Nephron progenitor cell (in vitro differentiated cells): ENCODE measurements around the gene CNTN5.

Experiments
- DNase-seq: peaks from one replicate; pipeline ENCODE4 v3.0.0; 2021
- H3K27ac Mint-ChIP-seq: 2 replicates; pipeline ENCODE4 v1.8.0; 2021; ENCODE audit warnings: mild to moderate bottlenecking, moderate library complexity, mixed read lengths
- H3K27me3 Mint-ChIP-seq: 2 replicates; pipeline ENCODE4 v1.8.0; 2021; ENCODE audit warnings: mild to moderate bottlenecking, low read depth, mixed read lengths; ENCODE audit not compliant: poor library complexity
- H3K36me3 Mint-ChIP-seq: 2 replicates; pipeline ENCODE4 v1.8.0; 2021; ENCODE audit warnings: low read depth, mixed read lengths
- H3K4me1 Mint-ChIP-seq: 2 replicates; pipeline ENCODE4 v1.8.0; 2021; ENCODE audit warnings: mixed read lengths
- H3K4me3 Mint-ChIP-seq: 2 replicates; pipeline ENCODE4 v1.8.0; 2021; ENCODE audit warnings: mild to moderate bottlenecking, moderate library complexity, mixed read lengths
- H3K9me3 Mint-ChIP-seq: 2 replicates; pipeline ENCODE4 v1.8.0; 2021; ENCODE audit warnings: mild to moderate bottlenecking, moderate library complexity, mixed read lengths
- CTCF ChIP-seq: fragments of 200-600 bp; sonication (generic); IDR thresholded peaks from 2 replicates; pipeline ENCODE4 v1.5.0; 2021; ENCODE audit warnings: antibody characterized with exemption

CNTN5 gene

DNA sequence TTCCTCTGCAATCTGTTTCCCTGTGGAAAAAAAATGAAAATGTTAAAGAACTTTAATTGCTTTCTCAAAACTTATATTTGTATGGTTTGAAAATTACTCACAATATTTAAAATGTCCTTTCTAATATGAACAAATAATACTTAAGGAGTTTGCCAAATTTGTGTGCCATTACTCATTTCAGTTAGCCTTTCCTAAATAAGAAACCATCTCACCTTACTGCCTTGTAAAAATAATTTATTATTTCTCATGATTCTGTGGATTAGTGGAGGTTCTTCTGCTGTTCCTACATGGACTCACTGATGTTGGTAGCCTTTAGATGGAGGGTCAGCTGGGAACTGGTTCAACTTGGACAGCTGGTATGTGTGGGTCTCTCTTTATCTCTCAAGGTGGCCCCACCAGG is 428.6 kb downstream of the CNTN5 start:
- TF ChIP-seq CTCF: no peak
- DNase-seq: no peak
- Mint-ChIP-seq H3K4me3 (no peak overlapping the region), H3K36me3 (no peaks in the 10 kb centered on the region), H3K27me3 (peaks cover 4% of the 10 kb centered on the region), H3K27ac (no peak overlapping the region), H3K9me3 (no peaks in the 10 kb centered on the region), H3K4me1 (no peaks in the 10 kb centered on the region)

DNA sequence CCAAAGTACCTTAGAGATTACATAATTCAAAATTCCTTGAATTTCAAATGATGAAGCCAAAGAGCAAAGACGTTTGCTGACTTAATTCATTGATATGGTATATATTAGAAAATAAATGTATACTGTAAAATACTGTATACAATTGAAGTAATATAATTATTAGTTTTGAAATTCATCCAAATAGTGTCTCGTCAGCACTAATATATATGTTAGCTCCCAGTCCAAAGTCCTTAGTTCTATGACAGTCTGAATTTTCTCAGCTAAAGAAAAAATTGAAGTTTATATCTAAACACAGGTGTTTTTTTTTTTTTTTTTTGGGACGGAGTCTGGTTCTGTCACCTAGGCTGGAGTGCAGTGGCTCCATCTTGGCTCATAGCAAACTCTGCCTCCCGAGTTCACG is 431.3 kb downstream of the CNTN5 start:
- Mint-ChIP-seq H3K36me3 (no peaks in the 10 kb centered on the region), H3K4me3 (no peak overlapping the region), H3K27me3 (no peaks in the 10 kb centered on the region), H3K9me3 (no peaks in the 10 kb centered on the region), H3K27ac (no peak overlapping the region), H3K4me1 (no peaks in the 10 kb centered on the region)
- DNase-seq: no peak
- TF ChIP-seq CTCF: no peak

DNA sequence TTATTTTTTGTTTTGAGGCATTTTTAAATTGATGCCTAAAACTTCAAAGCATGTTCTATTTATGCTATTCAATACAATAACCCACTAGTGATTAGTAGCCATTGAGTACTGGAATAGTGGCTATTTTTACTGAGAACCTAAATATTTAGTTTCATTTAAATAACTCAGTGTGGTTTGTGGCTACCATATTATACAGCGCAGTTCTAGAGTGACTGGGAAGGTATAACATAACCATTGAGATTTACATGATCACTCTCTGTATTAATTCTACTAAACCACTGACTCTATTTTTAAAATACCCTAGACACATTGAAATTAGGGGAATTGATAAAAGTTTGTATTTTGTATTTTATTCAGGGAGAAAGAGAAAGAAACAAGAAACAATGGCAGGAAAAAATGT is 441.2 kb downstream of the CNTN5 start:
- H3K36me3 Mint-ChIP-seq: no peaks in the 10 kb centered on the region
- no peak for TF ChIP-seq CTCF
- H3K9me3 Mint-ChIP-seq: no peaks in the 10 kb centered on the region
- H3K27ac Mint-ChIP-seq: no peak overlapping the region
- no peaks in the 10 kb centered on the region for H3K27me3 Mint-ChIP-seq
- no peaks in the 10 kb centered on the region for H3K4me1 Mint-ChIP-seq
- DNase-seq: no peak
- no peak overlapping the region for H3K4me3 Mint-ChIP-seq

GRCh38 chr11:99464985-99465384 is 444.2 kb downstream of the CNTN5 start:
- H3K4me3 Mint-ChIP-seq: no peak overlapping the region
- no peaks in the 10 kb centered on the region for H3K4me1 Mint-ChIP-seq
- no peak overlapping the region for H3K27ac Mint-ChIP-seq
- H3K9me3 Mint-ChIP-seq: no peaks in the 10 kb centered on the region
- TF ChIP-seq CTCF: no peak
- DNase-seq: no peak
- H3K27me3 Mint-ChIP-seq: no peaks in the 10 kb centered on the region
- no peaks in the 10 kb centered on the region for H3K36me3 Mint-ChIP-seq

- no peak for DNase-seq
- no peaks in the 10 kb centered on the region for H3K36me3 Mint-ChIP-seq
- H3K27ac Mint-ChIP-seq: no peak overlapping the region
- no peaks in the 10 kb centered on the region for H3K9me3 Mint-ChIP-seq
- no peaks in the 10 kb centered on the region for H3K4me1 Mint-ChIP-seq
- H3K27me3 Mint-ChIP-seq: no peaks in the 10 kb centered on the region
- no peak overlapping the region for H3K4me3 Mint-ChIP-seq
- TF ChIP-seq CTCF: no peak
Observed at GRCh38 chr11:99489581-99489980, 468.8 kb downstream of the CNTN5 start.

DNA sequence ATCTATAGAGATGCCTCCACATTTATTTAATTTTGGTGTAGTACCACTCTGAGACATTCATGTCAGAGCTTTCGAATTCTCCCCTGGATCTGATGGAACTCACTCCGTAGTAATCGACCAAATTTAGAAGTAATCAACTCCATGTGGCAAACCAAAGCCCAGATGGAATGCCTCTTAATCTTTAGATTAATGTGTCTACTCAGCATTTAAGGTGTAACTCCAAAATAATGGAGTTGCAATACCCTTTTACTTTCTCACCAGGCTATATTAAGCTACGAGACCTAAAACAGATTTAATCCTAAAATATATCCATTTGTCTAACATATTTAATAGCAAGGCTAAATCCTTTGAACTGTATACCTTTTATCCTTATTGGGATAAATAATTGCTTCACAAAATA is 473.3 kb downstream of the CNTN5 start:
- Mint-ChIP-seq H3K36me3 (no peaks in the 10 kb centered on the region), H3K27ac (no peak overlapping the region), H3K9me3 (no peaks in the 10 kb centered on the region), H3K27me3 (no peaks in the 10 kb centered on the region), H3K4me3 (no peak overlapping the region), H3K4me1 (no peaks in the 10 kb centered on the region)
- no peak for TF ChIP-seq CTCF
- DNase-seq: no peak
